ENCODE results near the gene CEACAM16. TPM values are rescaled to one million over a fixed set of nuclear protein-coding genes. Genes with fewer than 3 reads are reported as not detected.

Gene CEACAM16
- total RNA-seq, 3 donors from 2014 or later, result not detected

GRCh38 chr19:44684892-44685863, 13.8 kb upstream of the CEACAM16 start:
- H3K4me3 Mint-ChIP-seq, result no peak overlapping the region
- no peaks in the 10 kb centered on the region for H3K36me3 Mint-ChIP-seq (ENCODE audit: insufficient read depth)
- no peaks in the 10 kb centered on the region for H3K9me3 Mint-ChIP-seq
- ATAC-seq, result no peak
- no peak for DNase-seq
- H3K27me3 Mint-ChIP-seq (ENCODE audit: low read depth), result peaks cover 18% of the 10 kb centered on the region
- peaks cover 16% of the 10 kb centered on the region for H3K4me1 Mint-ChIP-seq (ENCODE audit: low read depth)

GRCh38 chr19:44685877-44686276, 13.1 kb upstream of the CEACAM16 start:
- Mint-ChIP-seq H3K4me1 (ENCODE audit: low read depth) (peaks cover 16% of the 10 kb centered on the region), H3K9me3 (no peaks in the 10 kb centered on the region), H3K36me3 (ENCODE audit: insufficient read depth) (no peaks in the 10 kb centered on the region), H3K27me3 (ENCODE audit: low read depth) (peaks cover 18% of the 10 kb centered on the region), H3K4me3 (no peak overlapping the region)
- ATAC-seq (no peak), DNase-seq (no peak)

DNA sequence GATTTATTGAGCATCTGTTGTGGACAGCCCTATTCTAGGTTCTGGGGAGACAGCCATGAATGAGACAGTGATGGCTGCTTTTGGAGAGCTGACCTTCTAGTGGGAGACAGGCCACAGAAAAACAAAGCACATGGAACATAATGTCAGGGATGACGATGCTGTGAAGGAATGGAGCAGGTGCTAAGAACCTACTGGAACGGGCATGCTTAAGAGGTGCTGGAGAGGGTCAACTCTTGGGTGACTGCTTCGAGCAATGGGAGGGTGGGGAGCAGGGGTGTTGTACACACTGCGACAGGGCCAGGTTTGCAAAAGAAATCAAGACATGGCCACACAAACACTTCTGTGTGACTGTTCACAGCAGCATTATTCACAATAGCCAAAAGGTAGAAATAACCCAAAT, 12.1 kb upstream of the CEACAM16 start:
- DNase-seq (no peak), ATAC-seq (no peak)
- no peak overlapping the region for H3K4me3 Mint-ChIP-seq
- H3K27me3 Mint-ChIP-seq (ENCODE audit: low read depth), result peaks cover 18% of the 10 kb centered on the region
- H3K36me3 Mint-ChIP-seq (ENCODE audit: insufficient read depth), result no peaks in the 10 kb centered on the region
- peaks cover 20% of the 10 kb centered on the region for H3K4me1 Mint-ChIP-seq (ENCODE audit: low read depth)
- no peaks in the 10 kb centered on the region for H3K9me3 Mint-ChIP-seq

DNA sequence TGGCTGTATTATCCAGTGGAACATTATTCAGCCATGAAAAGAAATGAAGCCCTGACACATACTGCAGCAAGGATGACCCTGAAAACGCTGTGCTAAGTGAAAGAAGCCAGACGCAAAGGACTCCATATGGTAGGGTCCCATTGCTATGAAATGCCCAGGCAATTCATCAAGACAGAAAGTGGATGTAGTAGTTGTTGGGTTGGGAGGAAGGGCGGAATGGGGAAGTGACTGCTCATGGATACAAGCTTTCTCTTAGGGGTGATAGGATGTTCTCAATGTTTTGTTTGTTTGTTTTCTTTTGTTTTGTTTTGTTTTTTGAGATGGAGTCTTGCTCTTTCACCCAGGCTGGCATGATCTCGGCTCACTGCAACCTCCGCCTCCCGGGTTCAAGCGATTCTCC, 11.1 kb upstream of the CEACAM16 start:
- ATAC-seq (no peak), DNase-seq (no peak)
- Mint-ChIP-seq H3K36me3 (ENCODE audit: insufficient read depth) (no peaks in the 10 kb centered on the region), H3K9me3 (no peaks in the 10 kb centered on the region), H3K4me1 (ENCODE audit: low read depth) (peaks cover 30% of the 10 kb centered on the region), H3K27me3 (ENCODE audit: low read depth) (peaks cover 17% of the 10 kb centered on the region), H3K4me3 (no peak overlapping the region)

GRCh38 chr19:44689290-44690130, 9.4 kb upstream of the CEACAM16 start:
- ATAC-seq, result peak; percentile 32 to 39

GRCh38 chr19:44690131-44690440, 8.9 kb upstream of the CEACAM16 start:
- no peaks in the 10 kb centered on the region for H3K9me3 Mint-ChIP-seq
- H3K36me3 Mint-ChIP-seq (ENCODE audit: insufficient read depth), result no peaks in the 10 kb centered on the region

More at GRCh38 chr19:44689290-44690130, 9.4 kb upstream of the CEACAM16 start:
- no peak overlapping the region for H3K4me3 Mint-ChIP-seq
- peak; percentile 79 for DNase-seq
- no peaks in the 10 kb centered on the region for H3K9me3 Mint-ChIP-seq
- peaks cover 16% of the 10 kb centered on the region for H3K27me3 Mint-ChIP-seq (ENCODE audit: low read depth)
- H3K36me3 Mint-ChIP-seq (ENCODE audit: insufficient read depth), result no peaks in the 10 kb centered on the region
- peaks cover 35% of the 10 kb centered on the region for H3K4me1 Mint-ChIP-seq (ENCODE audit: low read depth)

GRCh38 chr19:44692379-44692721, 6.6 kb upstream of the CEACAM16 start:
- ATAC-seq (peak; percentile 43 to 46), DNase-seq (no peak)
- no peaks in the 10 kb centered on the region for H3K36me3 Mint-ChIP-seq (ENCODE audit: insufficient read depth)
- peaks cover 28% of the 10 kb centered on the region for H3K4me1 Mint-ChIP-seq (ENCODE audit: low read depth)
- H3K4me3 Mint-ChIP-seq, result peak overlapping the region; percentile 60
- peaks cover 7% of the 10 kb centered on the region for H3K27me3 Mint-ChIP-seq (ENCODE audit: low read depth)
- no peaks in the 10 kb centered on the region for H3K9me3 Mint-ChIP-seq

More at GRCh38 chr19:44690131-44690440, 8.9 kb upstream of the CEACAM16 start:
- DNase-seq (no peak), ATAC-seq (no peak)
- Mint-ChIP-seq H3K4me3 (no peak overlapping the region), H3K4me1 (ENCODE audit: low read depth) (peaks cover 30% of the 10 kb centered on the region), H3K27me3 (ENCODE audit: low read depth) (peaks cover 15% of the 10 kb centered on the region)

DNA sequence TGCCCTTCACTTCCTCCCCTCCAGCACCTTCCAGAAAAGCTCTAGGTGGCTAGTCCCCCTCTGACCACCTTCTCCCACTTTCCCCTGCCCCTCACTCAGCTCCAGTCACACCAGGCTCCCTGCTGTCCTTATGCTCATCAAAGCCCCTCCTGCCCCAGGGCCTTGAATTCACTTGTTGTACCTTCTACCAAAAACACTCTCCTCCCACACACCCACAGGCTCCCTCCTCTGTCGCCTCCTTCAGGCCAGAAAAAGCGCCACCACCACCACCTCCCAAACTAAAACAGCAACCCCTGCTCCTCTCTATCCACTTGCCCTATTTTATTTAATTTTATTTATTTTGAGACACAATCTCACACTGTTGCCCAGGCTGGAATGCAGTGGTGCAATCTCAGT, 4.8 kb upstream of the CEACAM16 start:
- H3K36me3 Mint-ChIP-seq (ENCODE audit: insufficient read depth), result no peaks in the 10 kb centered on the region
- ATAC-seq, result no peak
- DNase-seq, result peak; percentile 17
- H3K4me1 Mint-ChIP-seq (ENCODE audit: low read depth), result peaks cover 27% of the 10 kb centered on the region
- H3K4me3 Mint-ChIP-seq, result no peak overlapping the region
- H3K9me3 Mint-ChIP-seq, result no peaks in the 10 kb centered on the region
- no peaks in the 10 kb centered on the region for H3K27me3 Mint-ChIP-seq (ENCODE audit: low read depth)

- Mint-ChIP-seq H3K27me3 (ENCODE audit: low read depth) (no peaks in the 10 kb centered on the region), H3K36me3 (ENCODE audit: insufficient read depth) (no peaks in the 10 kb centered on the region), H3K4me1 (ENCODE audit: low read depth) (peaks cover 13% of the 10 kb centered on the region)
These were observed 1.8 kb upstream of the CEACAM16 start for GRCh38 chr19:44696939-44697669.

GRCh38 chr19:44697670-44698034, 1.3 kb upstream of the CEACAM16 start:
- H3K36me3 Mint-ChIP-seq (ENCODE audit: insufficient read depth), result no peaks in the 10 kb centered on the region
- H3K9me3 Mint-ChIP-seq, result no peaks in the 10 kb centered on the region
- H3K27me3 Mint-ChIP-seq (ENCODE audit: low read depth), result no peaks in the 10 kb centered on the region
- peaks cover 7% of the 10 kb centered on the region for H3K4me1 Mint-ChIP-seq (ENCODE audit: low read depth)
- H3K4me3 Mint-ChIP-seq, result no peak overlapping the region
- no peak for DNase-seq
- ATAC-seq, result no peak

More at GRCh38 chr19:44696939-44697669, 1.8 kb upstream of the CEACAM16 start:
- no peak for DNase-seq
- ATAC-seq, result no peak
- Mint-ChIP-seq H3K9me3 (no peaks in the 10 kb centered on the region), H3K4me3 (no peak overlapping the region)

GRCh38 chr19:44700547-44700946, 1.6 kb downstream of the CEACAM16 start:
- H3K4me1 Mint-ChIP-seq (ENCODE audit: low read depth), result no peaks in the 10 kb centered on the region
- ATAC-seq, result no peak

GRCh38 chr19:44701228-44701627, 2.3 kb downstream of the CEACAM16 start:
- Mint-ChIP-seq H3K4me1 (ENCODE audit: low read depth) (no peaks in the 10 kb centered on the region), H3K27me3 (ENCODE audit: low read depth) (no peaks in the 10 kb centered on the region), H3K36me3 (ENCODE audit: insufficient read depth) (no peaks in the 10 kb centered on the region), H3K4me3 (no peak overlapping the region), H3K9me3 (no peaks in the 10 kb centered on the region)
- ATAC-seq (no peak), DNase-seq (no peak)

More at GRCh38 chr19:44700547-44700946, 1.6 kb downstream of the CEACAM16 start:
- Mint-ChIP-seq H3K9me3 (no peaks in the 10 kb centered on the region), H3K36me3 (ENCODE audit: insufficient read depth) (no peaks in the 10 kb centered on the region), H3K4me3 (no peak overlapping the region), H3K27me3 (ENCODE audit: low read depth) (no peaks in the 10 kb centered on the region)
- DNase-seq, result no peak

DNA sequence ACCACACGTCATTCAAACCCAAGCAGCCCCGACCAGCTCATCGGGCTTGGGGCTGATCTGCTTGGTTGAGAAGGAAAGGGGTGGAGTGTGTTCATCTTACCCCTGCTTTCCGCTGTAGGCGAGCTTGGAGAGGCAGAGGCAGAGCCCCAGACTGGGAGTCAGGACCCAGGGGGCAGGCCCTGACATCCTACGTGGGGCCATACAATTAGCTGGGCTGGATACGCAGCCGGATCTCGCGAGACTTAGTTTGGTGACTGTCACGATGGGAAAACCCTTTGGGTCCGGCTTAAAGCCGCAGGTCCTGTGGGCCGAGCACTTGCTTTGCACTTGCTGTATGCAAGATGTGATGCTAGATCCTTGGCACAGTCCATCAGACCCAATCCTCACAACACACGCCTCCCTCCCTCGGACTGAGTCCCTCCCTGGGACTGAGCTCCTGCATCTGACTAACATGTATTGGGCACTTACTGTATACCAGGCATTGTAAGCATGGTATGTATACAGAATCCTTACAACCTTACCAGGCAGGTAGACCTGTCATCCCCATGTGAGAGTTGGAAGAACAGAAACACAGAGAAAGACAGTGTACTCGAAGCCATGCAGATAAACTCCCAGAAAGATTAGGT, 3.7 kb downstream of the CEACAM16 start:
- Mint-ChIP-seq H3K9me3 (no peaks in the 10 kb centered on the region), H3K4me1 (ENCODE audit: low read depth) (no peaks in the 10 kb centered on the region), H3K36me3 (ENCODE audit: insufficient read depth) (no peaks in the 10 kb centered on the region), H3K4me3 (no peak overlapping the region), H3K27me3 (ENCODE audit: low read depth) (no peaks in the 10 kb centered on the region)
- ATAC-seq (no peak), DNase-seq (no peak)

All from activated T-cell treated with anti-CD3 and anti-CD28 coated beads, Interleukin-2, amount 50 U/mL, for 4 hours (primary cell).